GM19463 (cell line): ENCODE data around the gene PRR11.
"Not testable (repeated sequence)": the region's sequence is repeated elsewhere in the genome, so short reads cannot be mapped to it uniquely, and the experiment has no call there.

Source experiments
- ATAC-seq: cut with Tn5 transposase; IDR thresholded peaks from one replicate; pipeline ENCODE4 v1.9.1; 2021; ENCODE audit warnings: mild to moderate bottlenecking, moderate library complexity; ENCODE audit not compliant: unreplicated experiment

Gene PRR11

DNA sequence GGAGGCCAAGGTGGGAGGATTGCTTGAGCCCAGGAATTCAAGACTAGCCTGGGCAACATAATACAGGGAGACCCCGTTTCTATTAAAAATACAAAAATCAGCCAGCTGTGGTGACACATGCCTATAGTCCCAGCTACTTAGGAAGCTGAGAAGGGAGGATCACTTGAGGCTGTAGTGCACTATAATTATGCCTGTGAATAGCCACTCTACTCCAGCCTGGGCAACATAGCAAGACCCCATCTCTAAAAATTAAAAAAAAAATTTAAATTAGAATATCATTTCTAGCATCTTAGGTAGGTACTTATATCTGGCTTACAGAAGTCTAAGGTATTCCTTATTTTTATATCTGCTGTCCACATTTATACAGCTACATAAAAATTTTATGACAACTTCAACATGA, 46.8 kb downstream of the PRR11 start:
- ATAC-seq = no peak

DNA sequence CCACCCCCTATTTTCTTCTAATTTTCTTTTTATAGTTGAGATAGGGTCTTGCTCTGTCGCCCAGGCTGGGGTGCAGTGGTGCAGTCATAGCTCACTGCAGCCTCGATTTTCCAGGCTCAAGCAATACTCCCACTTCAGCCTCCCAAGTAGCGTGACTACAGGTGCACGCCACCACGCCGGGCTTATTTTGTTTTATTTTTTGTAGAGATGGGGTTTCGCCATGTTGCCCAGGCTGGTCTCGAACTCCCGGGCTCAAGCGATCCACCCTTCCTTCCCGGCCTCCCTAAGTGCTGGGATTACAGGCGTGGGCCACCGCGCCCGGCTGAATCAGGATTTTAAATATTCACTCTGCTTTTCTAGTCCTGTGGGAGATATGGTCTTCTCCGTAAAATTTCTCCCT, 63.8 kb downstream of the PRR11 start:
- no peak for ATAC-seq

DNA sequence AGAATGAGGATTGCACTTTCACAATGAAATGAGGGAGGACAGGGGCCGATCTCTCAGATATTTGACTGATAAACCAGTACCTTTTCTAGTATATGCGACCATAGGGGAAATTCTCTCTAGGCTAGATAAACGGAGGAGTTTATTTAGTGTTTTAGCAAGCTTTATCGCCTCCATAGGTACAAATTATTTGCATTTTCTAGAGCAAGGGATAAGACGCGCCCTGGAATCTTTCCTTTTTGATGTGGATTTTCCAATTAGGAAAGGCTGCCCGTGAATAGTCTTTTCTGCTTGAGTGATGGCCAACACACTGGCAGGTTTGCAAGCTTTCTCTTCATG, 64.4 kb downstream of the PRR11 start:
- ATAC-seq = no peak

DNA sequence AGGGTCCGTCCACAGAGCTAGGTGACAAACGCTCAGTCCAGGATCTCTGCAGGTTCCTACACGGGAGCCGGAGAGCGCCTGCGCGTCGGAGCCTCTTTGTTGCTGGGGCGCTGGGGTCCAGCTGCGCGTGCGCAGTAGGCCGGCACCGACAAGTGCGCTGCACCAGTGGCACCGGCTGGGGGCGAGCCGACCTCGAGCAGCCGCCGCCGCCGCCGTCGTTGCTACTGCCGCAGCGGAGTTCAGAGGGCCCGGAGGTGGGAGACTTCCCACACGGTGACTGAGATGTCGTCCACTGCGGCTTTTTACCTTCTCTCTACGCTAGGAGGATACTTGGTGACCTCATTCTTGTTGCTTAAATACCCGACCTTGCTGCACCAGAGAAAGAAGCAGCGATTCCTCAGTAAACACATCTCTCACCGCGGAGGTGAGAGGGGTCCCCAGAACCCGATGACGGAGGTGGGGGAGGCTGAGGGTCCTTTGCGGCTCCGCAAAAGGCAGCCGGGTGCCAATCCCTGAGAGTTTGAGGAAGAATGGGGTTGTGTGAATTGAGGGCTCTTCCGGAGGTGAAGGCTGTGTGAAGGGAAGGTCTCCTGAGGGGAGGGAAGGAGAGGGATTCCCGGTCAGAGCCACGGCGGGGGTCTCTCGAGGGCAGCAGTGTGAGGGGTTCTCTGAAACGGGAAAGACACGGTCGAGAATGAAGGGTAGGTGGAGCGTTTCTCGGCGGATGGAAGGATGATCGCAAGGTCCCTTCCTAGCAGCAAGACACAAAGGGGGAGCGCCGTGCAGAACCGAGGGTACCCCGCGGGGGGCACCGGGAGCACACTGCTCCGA, 65.0 kb downstream of the PRR11 start, which contains the start of gene GDPD1:
Gene GDPD1 (plus strand): TSS at position 184 of the 831 bp plus-strand sequence. CDS start 99 bp downstream, at position 283.
- ATAC-seq = peak; percentile 95

DNA sequence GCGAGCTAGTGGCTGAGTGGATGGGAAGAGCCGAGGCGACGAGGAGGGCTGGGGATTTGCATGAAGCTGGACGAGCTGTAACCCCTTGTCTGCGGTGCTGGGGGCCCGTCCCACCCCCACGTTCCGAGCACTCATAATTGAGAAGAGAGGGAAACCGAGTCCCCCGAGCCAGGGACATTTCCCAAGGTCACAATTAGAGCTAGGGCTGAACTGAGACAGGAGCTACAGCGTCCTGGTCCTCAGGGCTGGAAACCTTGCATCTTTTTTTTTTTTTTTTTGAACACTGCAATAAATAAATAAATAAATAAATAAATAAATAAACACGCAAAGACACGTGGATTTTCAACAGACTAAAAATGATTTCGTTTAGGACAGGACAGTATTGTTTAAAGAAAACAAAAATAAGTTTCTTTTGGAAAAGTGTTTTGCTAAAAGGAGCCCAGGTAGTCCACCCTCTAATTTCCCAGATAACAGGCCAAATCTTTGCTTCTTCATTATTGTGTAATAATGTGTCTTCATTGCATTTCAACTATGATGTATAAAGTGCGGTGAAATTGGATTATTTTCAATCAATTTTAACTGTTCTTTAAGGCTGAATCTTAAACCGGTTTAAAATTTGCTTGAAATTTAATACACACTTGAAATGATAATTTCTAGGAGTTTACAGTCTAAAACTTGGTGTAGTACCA, 65.8 kb downstream of the PRR11 start:
- ATAC-seq = no peak

DNA sequence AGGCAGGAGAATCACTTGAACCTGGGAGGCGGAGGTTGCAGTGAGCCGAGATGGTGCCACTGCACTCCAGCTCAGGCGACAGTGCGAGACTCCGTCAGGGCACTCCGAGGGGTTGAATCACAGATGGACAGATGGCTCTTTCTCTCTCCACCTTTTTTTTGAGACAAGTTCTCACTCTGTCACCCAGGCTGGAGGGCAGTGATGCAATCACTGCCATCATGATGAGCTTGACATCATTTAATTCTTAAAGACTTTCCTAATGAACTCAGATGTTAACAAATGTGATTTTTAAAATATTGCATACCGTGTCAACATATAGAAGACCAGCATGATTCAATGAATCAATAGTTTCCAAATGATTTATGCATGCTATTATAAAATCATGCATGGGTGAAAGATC, 68.3 kb downstream of the PRR11 start:
- ATAC-seq = no peak

DNA sequence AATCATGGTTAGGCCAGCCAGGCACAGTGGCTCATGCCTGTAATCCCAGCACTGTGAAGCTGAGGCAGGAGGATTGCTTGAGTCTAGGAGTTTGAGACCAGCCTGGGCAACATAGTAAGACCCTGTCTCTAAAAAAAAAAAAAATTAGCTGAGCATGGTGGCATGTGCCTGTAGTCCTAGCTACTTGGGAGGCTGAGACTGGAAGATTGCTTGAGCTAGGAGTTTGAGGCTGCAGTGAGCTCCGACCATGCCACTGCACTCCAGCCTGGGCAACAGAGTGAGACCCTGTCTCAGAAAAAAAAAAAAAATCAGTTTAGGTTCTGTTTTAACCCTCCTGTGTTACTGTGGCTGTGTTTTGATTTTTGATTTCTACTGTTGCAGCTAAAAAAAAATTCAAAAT, 73.0 kb downstream of the PRR11 start:
- not testable (repeated sequence) for ATAC-seq

DNA sequence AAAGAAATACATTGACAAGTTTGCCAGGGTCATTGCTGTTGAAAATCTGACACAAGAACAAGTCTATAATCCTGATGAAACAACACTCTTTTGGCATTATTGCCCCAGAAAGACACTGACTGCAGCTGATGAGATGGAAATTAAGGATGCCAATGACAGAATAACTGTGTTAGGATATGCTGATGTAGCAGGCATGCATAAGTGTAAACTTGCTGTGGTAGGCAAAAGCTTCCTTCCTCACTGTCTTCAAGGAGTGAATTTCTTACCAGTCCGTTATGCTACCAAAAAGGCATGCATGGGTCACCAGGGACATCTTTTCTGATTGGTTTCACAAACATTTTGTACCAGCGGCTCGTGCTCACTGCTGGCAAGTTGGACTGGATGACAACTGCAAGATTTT, 75.2 kb downstream of the PRR11 start:
- ATAC-seq = no peak

DNA sequence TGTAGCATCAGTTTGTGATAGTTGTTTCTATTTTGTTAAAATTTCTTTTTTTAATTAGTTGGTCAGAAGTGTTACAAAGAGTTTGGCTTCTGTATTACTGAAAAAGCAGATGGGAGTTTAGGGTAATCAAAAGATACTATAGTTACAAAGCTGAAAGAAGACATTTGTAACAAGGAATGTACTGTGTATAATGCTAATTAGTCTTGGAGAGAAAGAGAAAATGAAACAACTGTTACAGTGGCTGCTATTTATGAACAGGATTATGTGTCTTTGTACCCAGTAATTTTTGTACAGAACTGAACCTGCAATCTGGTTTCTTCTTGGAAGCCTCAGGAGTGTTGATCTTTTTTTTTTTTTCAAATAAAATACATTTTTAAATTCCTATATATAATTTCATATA, 79.1 kb downstream of the PRR11 start:
- no peak for ATAC-seq

DNA sequence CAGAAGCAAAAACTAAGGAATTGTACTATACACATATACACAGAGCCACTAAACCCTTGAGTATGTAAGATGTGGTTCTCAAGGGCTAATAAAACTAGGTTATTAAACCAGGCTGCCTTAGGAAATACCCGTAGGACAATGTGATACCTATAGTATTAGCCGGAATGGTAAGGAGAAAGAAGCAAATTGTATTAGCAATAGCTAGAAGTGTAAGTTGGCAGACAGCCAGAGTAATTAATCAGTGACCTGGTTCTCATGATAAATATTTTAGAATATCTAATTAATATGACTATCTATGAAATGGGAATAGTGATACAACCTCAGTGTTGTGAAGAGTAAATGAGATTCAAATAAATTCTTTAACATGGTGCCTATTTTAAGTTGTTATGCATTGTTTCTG, 83.4 kb downstream of the PRR11 start:
- ATAC-seq = no peak

DNA sequence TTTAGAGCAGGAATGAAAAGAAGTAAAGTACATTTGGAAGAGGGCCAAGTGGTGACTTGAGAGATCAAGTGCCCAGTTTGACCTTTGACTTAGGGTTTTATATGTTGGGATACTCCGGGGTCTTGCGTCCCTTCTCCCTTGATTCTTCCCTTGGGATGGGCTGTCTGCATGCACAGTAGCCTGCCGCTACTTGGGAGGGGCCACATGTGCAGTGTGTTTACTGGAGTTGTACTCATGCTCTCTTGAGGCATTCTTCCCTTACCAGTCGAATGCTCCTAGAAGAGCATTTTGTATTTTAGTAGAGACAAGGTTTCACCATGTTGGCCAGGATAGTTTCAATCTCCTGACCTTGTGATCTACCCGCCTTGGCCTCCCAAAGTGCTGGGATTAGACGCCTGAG, 88.5 kb downstream of the PRR11 start:
- ATAC-seq = no peak
